ENCODE measurements around the gene PAGE4.

Gene PAGE4

GRCh38 chrX:49877397-49878101 lies 48.4 kb downstream of the PAGE4 start:
- no peak for DNase-seq

DNA sequence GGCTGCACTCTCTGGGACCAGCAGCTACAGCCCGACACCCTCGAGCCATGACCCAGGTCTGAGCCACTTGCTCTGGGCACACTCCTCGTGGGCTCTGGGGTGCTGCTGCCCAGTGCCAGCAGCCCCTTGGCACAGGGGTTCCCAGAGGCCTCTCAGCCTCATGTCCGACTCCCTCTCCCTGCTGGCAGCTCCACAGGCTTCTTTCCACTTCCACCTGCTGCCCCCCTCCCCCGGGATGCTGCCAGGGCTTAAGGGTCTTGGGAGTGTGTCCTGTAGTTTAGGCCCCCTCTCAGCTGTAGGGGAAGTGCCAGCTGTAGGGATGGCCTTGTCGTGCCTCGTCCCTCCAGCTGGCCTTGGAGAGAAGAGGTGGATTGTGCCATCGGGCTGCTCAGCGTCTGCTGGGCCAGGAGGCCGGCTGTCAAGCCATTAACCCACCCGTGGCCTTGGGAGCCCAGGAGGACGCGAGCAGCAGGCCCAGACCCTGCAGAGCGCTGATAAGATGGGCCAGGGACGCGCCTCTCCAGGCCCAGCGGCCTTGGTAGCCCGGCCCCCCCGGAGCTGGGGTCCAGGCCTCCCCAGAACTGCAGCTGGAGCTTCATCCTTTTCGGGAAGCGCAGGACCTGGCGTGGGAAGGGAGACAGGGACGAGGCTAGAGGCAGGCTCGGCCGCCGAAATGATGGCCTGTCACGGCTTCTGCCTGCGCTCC lies 49.2 kb downstream of the PAGE4 start:
- no peak for DNase-seq

GRCh38 chrX:49878834-49879655 lies 49.9 kb downstream of the PAGE4 start, which contains the start of gene USP27X:
Gene USP27X (plus strand): TSS chrX:49879484. CDS start chrX:49880308, 824 bp downstream.
- no peak for DNase-seq

DNA sequence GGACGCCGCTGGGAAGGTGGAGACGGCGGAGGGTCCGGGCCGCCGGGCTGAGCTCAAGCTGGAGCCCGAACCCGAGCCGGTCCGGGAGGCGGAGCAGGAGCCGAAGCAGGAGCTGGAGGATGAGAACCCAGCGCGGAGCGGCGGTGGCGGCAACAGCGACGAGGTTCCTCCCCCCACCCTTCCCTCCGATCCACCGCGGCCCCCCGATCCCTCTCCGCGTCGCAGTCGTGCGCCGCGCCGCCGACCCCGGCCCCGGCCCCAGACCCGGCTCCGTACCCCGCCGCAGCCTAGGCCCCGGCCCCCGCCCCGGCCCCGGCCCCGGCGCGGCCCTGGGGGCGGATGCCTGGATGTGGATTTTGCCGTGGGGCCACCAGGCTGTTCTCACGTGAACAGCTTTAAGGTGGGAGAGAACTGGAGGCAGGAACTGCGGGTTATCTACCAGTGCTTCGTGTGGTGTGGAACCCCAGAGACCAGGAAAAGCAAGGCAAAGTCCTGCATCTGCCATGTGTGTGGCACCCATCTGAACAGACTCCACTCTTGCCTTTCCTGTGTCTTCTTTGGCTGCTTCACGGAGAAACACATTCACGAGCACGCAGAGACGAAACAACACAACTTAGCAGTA lies 50.7 kb downstream of the PAGE4 start:
- no peak for DNase-seq

- no peak for DNase-seq
These were observed 51.6 kb downstream of the PAGE4 start for GRCh38 chrX:49880668-49881067.

Data from SIG-M5 (cell line).